GM23338 (cell line): Measurements from ENCODE around the gene CPEB3. TPM values are rescaled to one million over a fixed set of nuclear protein-coding genes. Genes with fewer than 3 reads are reported as not detected.

Source experiments
- ATAC-seq: fragments of 200-7000 bp; cut with Tn5 transposase; 3 replicates; pipeline ENCODE4 v1.9.1; 2020
- DNase-seq: peaks from one replicate; pipeline ENCODE4 v3.0.0-alpha.2; 2015; ENCODE audit warnings: low spot score
- H2AFZ ChIP-seq: fragments of 200-600 bp; sonication (generic); 2 replicates; pipeline ENCODE4 v1.8.0; 2016; ENCODE audit warnings: antibody characterized with exemption, mild to moderate bottlenecking, moderate library complexity
- H3F3A ChIP-seq: fragments of 200-600 bp; sonication (generic); replicated peaks from 2 replicates; pipeline ENCODE4 v1.8.0; 2017; ENCODE audit warnings: antibody characterized with exemption, mixed run types, low read depth
- H3K27ac ChIP-seq: fragments of 200-600 bp; sonication (generic); 2 replicates; pipeline ENCODE4 v1.6.1; 2016; ENCODE audit warnings: low read depth
- H3K27me3 ChIP-seq: fragments of 200-600 bp; sonication (generic); 2 replicates; pipeline ENCODE4 v1.8.0; 2016; ENCODE audit warnings: mild to moderate bottlenecking, mixed run types, moderate library complexity; ENCODE audit not compliant: insufficient read depth
- H3K36me3 ChIP-seq: fragments of 200-600 bp; sonication (generic); 2 replicates; pipeline ENCODE4 v1.8.0; 2016; ENCODE audit warnings: mild to moderate bottlenecking; ENCODE audit not compliant: insufficient read depth
- H3K4me1 ChIP-seq: fragments of 200-600 bp; sonication (generic); 2 replicates; pipeline ENCODE4 v1.8.0; 2016; ENCODE audit warnings: mild to moderate bottlenecking, moderate library complexity; ENCODE audit not compliant: insufficient read depth
- H3K4me2 ChIP-seq: fragments of 200-600 bp; sonication (generic); 2 replicates; pipeline ENCODE4 v1.7.1; 2017; ENCODE audit warnings: mixed run types
- H3K4me3 ChIP-seq: fragments of 200-600 bp; sonication (generic); 2 replicates; pipeline ENCODE4 v1.6.1; 2016; ENCODE audit warnings: mixed run types
- H3K79me2 ChIP-seq: fragments of 200-600 bp; sonication (generic); replicated peaks from 2 replicates; pipeline ENCODE4 v1.8.0; 2017; ENCODE audit warnings: mild to moderate bottlenecking; ENCODE audit not compliant: insufficient read depth
- H3K9me2 ChIP-seq: fragments of 200-600 bp; sonication (generic); 2 replicates; pipeline ENCODE4 v1.8.0; 2017; ENCODE audit not compliant: insufficient read depth
- H4K20me1 ChIP-seq: fragments of 200-600 bp; sonication (generic); replicated peaks from 2 replicates; pipeline ENCODE4 v1.8.0; 2017; ENCODE audit warnings: mild to moderate bottlenecking; ENCODE audit not compliant: insufficient read depth
- H3K27ac Mint-ChIP-seq: 2 replicates; pipeline ENCODE4 v1.8.0; 2020; ENCODE audit warnings: inconsistent platforms, mild to moderate bottlenecking, moderate library complexity, mixed read lengths
- H3K27me3 Mint-ChIP-seq: 3 replicates; pipeline ENCODE4 v1.8.0; 2022; ENCODE audit warnings: low read depth, mild to moderate bottlenecking, moderate library complexity, mixed read lengths, inconsistent platforms; ENCODE audit not compliant: insufficient read depth, poor library complexity
- H3K36me3 Mint-ChIP-seq: 3 replicates; pipeline ENCODE4 v1.8.0; 2021; ENCODE audit warnings: low read depth, mild to moderate bottlenecking, inconsistent platforms, moderate library complexity, mixed read lengths
- H3K4me1 Mint-ChIP-seq: 3 replicates; pipeline ENCODE4 v1.8.0; 2020; ENCODE audit warnings: mild to moderate bottlenecking, inconsistent platforms, mixed read lengths
- H3K4me3 Mint-ChIP-seq: 3 replicates; pipeline ENCODE4 v1.8.0; 2021; ENCODE audit warnings: moderate library complexity, mild to moderate bottlenecking, inconsistent platforms, mixed read lengths
- H3K9me3 Mint-ChIP-seq: 3 replicates; pipeline ENCODE4 v1.8.0; 2020; ENCODE audit warnings: moderate library complexity, mild to moderate bottlenecking, inconsistent platforms, mixed read lengths
- CREB1 ChIP-seq: fragments of 250-450 bp; sonication (Bioruptor Pico); IDR thresholded peaks from 2 replicates; pipeline ENCODE4 v1.5.0; 2020; ENCODE audit warnings: low read depth, mild to moderate bottlenecking, moderate library complexity
- CTCF ChIP-seq, 2 experiments: fragments of 200-600 bp in 1 of 2; sonication (generic) in 1 of 2; conservative IDR thresholded peaks; 2 replicates each; pipeline versions ENCODE4 v1.5.1 to v1.6.1; 2016 to 2017; ENCODE audit warnings: antibody characterized with exemption in 2 of 2, low read depth in 2 of 2, mild to moderate bottlenecking in 2 of 2, moderate library complexity in 1 of 2
- ETS1 ChIP-seq: IDR thresholded peaks from 2 replicates; pipeline ENCODE4 v1.6.1; 2016; ENCODE audit warnings: antibody characterized with exemption
- EZH2 ChIP-seq: fragments of 200-600 bp; sonication (generic); IDR thresholded peaks from one replicate; pipeline ENCODE4 v1.8.0; 2017; ENCODE audit warnings: antibody characterized with exemption, mild to moderate bottlenecking, low read depth; ENCODE audit not compliant: unreplicated experiment
- EZH2phosphoT487 ChIP-seq: fragments of 200-600 bp; sonication (generic); IDR thresholded peaks from one replicate; pipeline ENCODE4 v1.8.1; 2018; ENCODE audit warnings: antibody characterized with exemption; ENCODE audit not compliant: unreplicated experiment
- JUNB ChIP-seq: IDR thresholded peaks from one replicate; pipeline ENCODE4 v1.6.1; 2016; ENCODE audit warnings: antibody characterized with exemption; ENCODE audit not compliant: unreplicated experiment
- STAT1 ChIP-seq: IDR thresholded peaks from one replicate; pipeline ENCODE4 v1.6.1; 2016; ENCODE audit warnings: antibody characterized with exemption; ENCODE audit not compliant: unreplicated experiment
- ZNF114 ChIP-seq: fragments of 250-450 bp; sonication (Bioruptor Pico); IDR thresholded peaks from 2 replicates; pipeline ENCODE4 v1.5.0; 2020; ENCODE audit warnings: mild to moderate bottlenecking, moderate library complexity
- ZNF331 ChIP-seq: fragments of 250-450 bp; sonication (Bioruptor Pico); IDR thresholded peaks from 2 replicates; pipeline ENCODE4 v1.5.0; 2020; ENCODE audit warnings: low read depth, mild to moderate bottlenecking, moderate library complexity
- ZNF462 ChIP-seq: fragments of 250-450 bp; sonication (Bioruptor Pico); IDR thresholded peaks from 2 replicates; pipeline ENCODE4 v1.5.0; 2020; ENCODE audit warnings: mild to moderate bottlenecking, moderate library complexity
- polyA plus RNA-seq: library from polyadenylated mRNA; unstranded; fragments of >200 nt; fragmentation: Nextera tagmentation; extraction: Ambion mirVana; gene quantifications from 2 replicates; pipeline ENCODE4 v1.2.1, GENCODE V29; 2016
- total RNA-seq: library from RNA; depleted of rRNA; stranded (reverse); fragments of >200 nt; shearing (Covaris generic); gene quantifications from 2 replicates; pipeline ENCODE4 v1.2.3, GENCODE V29; 2014

CPEB3 gene
- total and polyA plus RNA-seq, 2 experiments from 2014 or later, result 0.74 to 1.9 TPM

- TF ChIP-seq ETS1, result no peak
- no peak for TF ChIP-seq ZNF114 (CRISPR knock-in tag)
- TF ChIP-seq JUNB, result no peak
- no peak for TF ChIP-seq CTCF (conservative IDR thresholded peaks at IDR 0.05; ENCODE audit: low read depth in 2 of 2)
- no peak for TF ChIP-seq ZNF462 (CRISPR knock-in tag)
- no peak for TF ChIP-seq CREB1 (CRISPR knock-in tag)
- no peak for TF ChIP-seq STAT1
- no peak for TF ChIP-seq EZH2
- TF ChIP-seq ZNF331 (CRISPR knock-in tag), result no peak
- TF ChIP-seq EZH2phosphoT487, result no peak
- no peaks in the 10 kb centered on the region for H4K20me1 ChIP-seq
- no peak overlapping the region for H3K4me3 Mint-ChIP-seq
Measured at GRCh38 chr10:92112462-92112861, 178.4 kb downstream of the CPEB3 start.

More at GRCh38 chr10:92112462-92112861, 178.4 kb downstream of the CPEB3 start:
- ATAC-seq, result no peak
- Mint-ChIP-seq H3K9me3 (no peaks in the 10 kb centered on the region), H3K27me3 (peaks cover 3% of the 10 kb centered on the region), H3K4me1 (no peaks in the 10 kb centered on the region), H3K36me3 (no peaks in the 10 kb centered on the region), H3K27ac (no peak overlapping the region)
- Histone ChIP-seq H3K27ac (no peak overlapping the region), H3K9me2 (no peaks in the 10 kb centered on the region), H3K4me1 (no peaks in the 10 kb centered on the region), H2AFZ (no peak overlapping the region), H3K4me2 (no peak overlapping the region), H3K36me3 (no peaks in the 10 kb centered on the region), H3K27me3 (no peaks in the 10 kb centered on the region), H3K79me2 (no peaks in the 10 kb centered on the region), H3F3A (no peaks in the 10 kb centered on the region), H3K4me3 (no peak overlapping the region)
- no peak for DNase-seq
